SK-N-SH (cell line): ENCODE results near the gene EVC2. TPM values are rescaled to one million over a fixed set of nuclear protein-coding genes. Genes with fewer than 3 reads are reported as not detected.

Source experiments
- CTCF ChIA-PET: fragments of 300-600, 350-600 bp; formaldehyde crosslinking; extraction: SDS; loops from one replicate; lab custom pipeline; 2021; lab: Yijun Ruan, JAX
- POLR2A ChIA-PET: fragments of 350-600 bp; sonication (Branson Sonifier 250); formaldehyde crosslinking; extraction: SDS; loops from one replicate; lab custom pipeline; 2020; ENCODE audit warnings: antibody characterized with exemption, inconsistent platforms; lab: Yijun Ruan, JAX
- DNase-seq: peaks from one replicate; pipeline ENCODE4 v3.0.0; 2012
- H2AFZ ChIP-seq: fragments of 200-600 bp; sonication (generic); 2 replicates; pipeline ENCODE4 v1.8.1; 2016; ENCODE audit warnings: antibody characterized with exemption, mild to moderate bottlenecking, low read depth
- H3F3A ChIP-seq: fragments of 200-600 bp; sonication (generic); replicated peaks from 2 replicates; pipeline ENCODE3; 2016; ENCODE audit warnings: antibody characterized with exemption, mild to moderate bottlenecking; ENCODE audit not compliant: insufficient read depth
- H3K27ac ChIP-seq, 2 experiments: fragments of 200-500 bp in 1 of 2; fragments of 200-600 bp in 1 of 2; sonication (Bioruptor generic) in 1 of 2; sonication (generic), shearing (Covaris generic) in 1 of 2; 2 replicates each; pipeline versions ENCODE4 v1.5.1 to v1.6.1; 2014 to 2016; ENCODE audit warnings: low read depth in 2 of 2, inconsistent platforms in 1 of 2, low read length in 1 of 2, mild to moderate bottlenecking in 1 of 2, mixed read lengths in 1 of 2
- H3K27me3 ChIP-seq: fragments of 200-600 bp; sonication (generic), shearing (Covaris generic); 2 replicates; pipeline ENCODE4 v1.6.1; 2016; ENCODE audit warnings: mixed run types; ENCODE audit not compliant: insufficient read depth
- H3K36me3 ChIP-seq, 2 experiments: fragments of 200-500 bp in 1 of 2; fragments of 200-600 bp in 1 of 2; sonication (Bioruptor generic) in 1 of 2; sonication (generic) in 1 of 2; replicated peaks in 1 of 2; 2 replicates each; pipeline versions ENCODE3 to v1.5.1; 2014 to 2016; ENCODE audit warnings: low read length in 1 of 2, mild to moderate bottlenecking in 1 of 2; ENCODE audit not compliant: insufficient read depth in 2 of 2, control insufficient read depth in 1 of 2
- H3K4me1 ChIP-seq, 2 experiments: fragments of 200-500 bp in 1 of 2; fragments of 200-600 bp in 1 of 2; sonication (Bioruptor generic) in 1 of 2; sonication (generic), shearing (Covaris generic) in 1 of 2; 2 replicates each; pipeline versions ENCODE4 v1.5.1 to v1.6.1; 2014 to 2016; ENCODE audit warnings: low read depth in 1 of 2, low read length in 1 of 2, mixed run types in 1 of 2; ENCODE audit not compliant: insufficient read depth in 2 of 2, control insufficient read depth in 1 of 2
- H3K4me2 ChIP-seq: fragments of 200-600 bp; sonication (generic), shearing (Covaris generic); 2 replicates; pipeline ENCODE4 v1.6.1; 2017; ENCODE audit warnings: mixed run types
- H3K4me3 ChIP-seq, 2 experiments: fragments of 200-500 bp in 1 of 2; fragments of 200-600 bp in 1 of 2; sonication (Bioruptor generic) in 1 of 2; sonication (generic), shearing (Covaris generic) in 1 of 2; 2 replicates each; pipeline versions ENCODE4 v1.5.1 to v1.8.1; 2014 to 2016; ENCODE audit warnings: low read depth in 2 of 2, inconsistent platforms in 1 of 2, low read length in 1 of 2, mild to moderate bottlenecking in 1 of 2, mixed read lengths in 1 of 2, moderate library complexity in 1 of 2
- H3K79me2 ChIP-seq: fragments of 200-600 bp; sonication (generic); 2 replicates; pipeline ENCODE4 v1.8.1; 2017; ENCODE audit warnings: mild to moderate bottlenecking; ENCODE audit not compliant: insufficient read depth
- H3K9ac ChIP-seq: fragments of 200-600 bp; sonication (generic); 2 replicates; pipeline ENCODE4 v1.6.1; 2017; ENCODE audit warnings: mixed run types
- H3K9me2 ChIP-seq: fragments of 200-600 bp; sonication (generic); 2 replicates; pipeline ENCODE4 v1.6.1; 2017; ENCODE audit warnings: mixed run types
- H3K9me3 ChIP-seq: fragments of 200-600 bp; sonication (generic); 2 replicates; pipeline ENCODE4 v1.6.1; 2017; ENCODE audit warnings: mixed run types, mild to moderate bottlenecking, moderate library complexity
- H4K20me1 ChIP-seq: fragments of 200-600 bp; sonication (generic); 2 replicates; pipeline ENCODE4 v1.6.1; 2017; ENCODE audit warnings: mild to moderate bottlenecking, mixed run types; ENCODE audit not compliant: insufficient read depth
- EP300 ChIP-seq, 2 experiments: IDR thresholded peaks; 2 replicates each; pipeline versions ENCODE4 v1.4.0 to v1.6.1; 2012; ENCODE audit warnings: borderline replicate concordance in 1 of 2, low read depth in 1 of 2, low read length in 1 of 2
- EZH2phosphoT487 ChIP-seq: fragments of 200-600 bp; sonication (generic); IDR thresholded peaks from 2 replicates; pipeline ENCODE4 v1.6.1; 2017; ENCODE audit warnings: low read depth, mixed run types, mild to moderate bottlenecking, antibody characterized with exemption, moderate library complexity, borderline replicate concordance
- FOSL2 ChIP-seq: IDR thresholded peaks from 2 replicates; pipeline ENCODE4 v1.4.0; 2012; ENCODE audit warnings: low read depth, mild to moderate bottlenecking, moderate library complexity, borderline replicate concordance
- FOXJ3 ChIP-seq: sonication (generic); formaldehyde crosslinking; IDR thresholded peaks from 2 replicates; pipeline ENCODE4 v1.5.1; 2020; ENCODE audit warnings: mild to moderate bottlenecking, missing genetic modification reagents
- GABPA ChIP-seq: IDR thresholded peaks from 2 replicates; pipeline ENCODE4 v1.4.0; 2012; ENCODE audit warnings: low read depth, mild to moderate bottlenecking
- GATA2 ChIP-seq: sonication (generic); formaldehyde crosslinking; IDR thresholded peaks from 2 replicates; pipeline ENCODE4 v1.5.0; 2020; ENCODE audit warnings: mild to moderate bottlenecking, missing genetic modification reagents
- MAX ChIP-seq: IDR thresholded peaks from 2 replicates; pipeline ENCODE4 v1.4.0; 2012; ENCODE audit warnings: low read depth
- MEF2A ChIP-seq: IDR thresholded peaks from 2 replicates; pipeline ENCODE4 v1.4.0; 2012; ENCODE audit warnings: low read depth, borderline replicate concordance
- MXI1 ChIP-seq: IDR thresholded peaks from 2 replicates; pipeline ENCODE4 v1.6.1; 2012; ENCODE audit warnings: mild to moderate bottlenecking, low read depth, low read length, improper control_type of control experiment
- NFIC ChIP-seq: IDR thresholded peaks from 2 replicates; pipeline ENCODE4 v1.4.0; 2012; ENCODE audit warnings: borderline replicate concordance
- NRF1 ChIP-seq: IDR thresholded peaks from 2 replicates; pipeline ENCODE4 v1.6.1; 2012; ENCODE audit warnings: low read depth, mild to moderate bottlenecking, low read length
- RXRA ChIP-seq: IDR thresholded peaks from 2 replicates; pipeline ENCODE4 v1.4.0; 2012; ENCODE audit warnings: low read depth, mild to moderate bottlenecking, borderline replicate concordance
- SIN3A ChIP-seq: IDR thresholded peaks from 2 replicates; pipeline ENCODE4 v1.6.1; 2012; ENCODE audit warnings: low read depth, mild to moderate bottlenecking, low read length, moderate library complexity, borderline replicate concordance
- TAF1 ChIP-seq: IDR thresholded peaks from 2 replicates; pipeline ENCODE4 v1.6.1; 2012; ENCODE audit warnings: low read depth, mild to moderate bottlenecking, low read length, moderate library complexity, borderline replicate concordance
- TCF12 ChIP-seq: IDR thresholded peaks from 2 replicates; pipeline ENCODE4 v1.4.0; 2012
- USF2 ChIP-seq: fragments of 150-350 bp; IDR thresholded peaks from 2 replicates; pipeline ENCODE4 v1.6.1; 2017; ENCODE audit warnings: antibody characterized with exemption, low read length, low read depth, borderline replicate concordance
- ZBTB33 ChIP-seq: IDR thresholded peaks from 2 replicates; pipeline ENCODE4 v1.4.0; 2012; ENCODE audit warnings: low read depth, borderline replicate concordance
- WGBS: methylation state at CpG from one replicate; pipeline ENCODE4 v1.1.6; 2017; ENCODE audit warnings: low lambda C conversion rate; 5-methylcytosine and 5-hydroxymethylcytosine counted together
- polyA plus RNA-seq, 3 experiments: library from polyadenylated mRNA; depleted of rRNA; stranded (reverse); fragments of >200 nt; gene quantifications; 2 replicates each; pipeline ENCODE4 v1.2.3, GENCODE V29; 2012

EVC2 gene
- polyA plus RNA-seq, 1 of the 3 experiments (the other 2 are of a cell fraction) = not detected

- no peak overlapping the region for H2AFZ ChIP-seq
- ChIA-PET CTCF (interaction anchor here (1.5 kb wide), 1 partner anchor 79 kb away, joined by 4 read pairs; no protein-coding TSS in a partner anchor), POLR2A (no interaction called here)
- H3K27ac ChIP-seq = no peak overlapping the region
- no peaks in the 10 kb centered on the region for H3K36me3 ChIP-seq
- H3K4me1 ChIP-seq = no peaks in the 10 kb centered on the region
- no peaks in the 10 kb centered on the region for H3K79me2 ChIP-seq
- no peaks in the 10 kb centered on the region for H3K9me2 ChIP-seq
- H3K9me3 ChIP-seq = no peaks in the 10 kb centered on the region
- no peak overlapping the region for H3K4me3 ChIP-seq
- no peaks in the 10 kb centered on the region for H4K20me1 ChIP-seq
- no peak overlapping the region for H3K9ac ChIP-seq
- no peak for TF ChIP-seq NRF1
- no peak for TF ChIP-seq NFIC
- no peak for TF ChIP-seq GABPA
- no peak for TF ChIP-seq FOSL2
- TF ChIP-seq TAF1 = no peak
- no peak for TF ChIP-seq GATA2 (CRISPR knock-in tag)
- TF ChIP-seq SIN3A = no peak
- TF ChIP-seq MAX = no peak
- TF ChIP-seq EZH2phosphoT487 = no peak
- no peak for TF ChIP-seq USF2
- TF ChIP-seq FOXJ3 = no peak
- TF ChIP-seq TCF12 = no peak
- no peak for TF ChIP-seq MEF2A
- no peak for TF ChIP-seq ZBTB33
- no peak for TF ChIP-seq MXI1
- 19% methylated on average over 2 of the region's 2 CpGs for WGBS
- DNase-seq = no peak
- H3K4me2 ChIP-seq = no peak overlapping the region
- H3K27me3 ChIP-seq = no peaks in the 10 kb centered on the region
- no peaks in the 10 kb centered on the region for H3F3A ChIP-seq
These were observed 168.8 kb downstream of the EVC2 start for GRCh38 chr4:5539584-5539983.

GRCh38 chr4:5532100-5532499, 176.3 kb downstream of the EVC2 start:
- ChIA-PET POLR2A (no interaction called here), CTCF (no interaction called here)
- Histone ChIP-seq H3K36me3 (no peaks in the 10 kb centered on the region), H3K4me3 (no peak overlapping the region), H4K20me1 (no peaks in the 10 kb centered on the region), H3K27me3 (no peaks in the 10 kb centered on the region), H3F3A (no peaks in the 10 kb centered on the region), H3K4me2 (no peak overlapping the region), H3K79me2 (no peaks in the 10 kb centered on the region), H3K9me2 (no peaks in the 10 kb centered on the region), H3K4me1 (peaks cover 0 to 9% of the 10 kb centered on the region in 2 experiments; a peak in 1 of 4 replicates), H3K9ac (no peak overlapping the region), H2AFZ (no peak overlapping the region), H3K27ac (no peak overlapping the region), H3K9me3 (no peaks in the 10 kb centered on the region)
- DNase-seq = no peak
- WGBS = 18% methylated on average over 2 of the region's 2 CpGs
- TF ChIP-seq RXRA = no peak
- no peak for TF ChIP-seq GABPA
- no peak for TF ChIP-seq EP300 (IDR thresholded peaks at IDR 0.05; ENCODE audit: borderline replicate concordance in 1 of 2, low read depth in 1 of 2, low read length in 1 of 2)
- TF ChIP-seq TCF12 = no peak
- no peak for TF ChIP-seq NFIC
